A204.1 (cell line): ENCODE data around the gene KRT34.
"Not testable (repeated sequence)": the region's sequence is repeated elsewhere in the genome, so short reads cannot be mapped to it uniquely, and the experiment has no call there.

Experiments
- FAIRE-seq: peaks from 2 replicates; lab custom pipeline; 2012; peaks lifted over from hg19 to GRCh38; lab: Jason Lieb, UNC

Gene KRT34

GRCh38 chr17:41381943-41382342, at the start of gene KRT34:
TSS of gene KRT34 (minus strand) at chr17:41382306. CDS start at chr17:41382246, 60 bp downstream.
- FAIRE-seq = not testable (repeated sequence)

- FAIRE-seq = not testable (repeated sequence)
Observed at GRCh38 chr17:41430376-41430775, 48.3 kb upstream of the KRT34 start.

DNA sequence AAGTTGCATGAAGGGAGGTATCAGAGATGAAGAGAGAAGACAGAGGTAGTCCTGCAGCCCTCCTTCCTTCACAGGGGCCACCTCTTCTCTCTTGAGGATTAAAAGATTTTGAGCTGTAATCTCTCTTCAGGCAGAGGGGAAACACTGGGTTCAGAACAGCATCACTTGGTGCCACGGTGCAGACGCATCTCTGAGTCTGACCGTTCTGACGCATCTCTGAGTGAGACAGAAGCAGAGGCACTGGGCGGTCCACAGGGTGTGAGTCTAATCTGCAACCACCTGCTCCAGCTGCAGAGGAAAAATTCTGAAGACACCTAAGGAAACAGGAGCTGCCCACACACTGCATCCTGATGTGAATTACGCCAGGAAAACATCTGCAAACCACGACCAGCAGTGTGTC, 47.6 kb upstream of the KRT34 start:
- no peak for FAIRE-seq

DNA sequence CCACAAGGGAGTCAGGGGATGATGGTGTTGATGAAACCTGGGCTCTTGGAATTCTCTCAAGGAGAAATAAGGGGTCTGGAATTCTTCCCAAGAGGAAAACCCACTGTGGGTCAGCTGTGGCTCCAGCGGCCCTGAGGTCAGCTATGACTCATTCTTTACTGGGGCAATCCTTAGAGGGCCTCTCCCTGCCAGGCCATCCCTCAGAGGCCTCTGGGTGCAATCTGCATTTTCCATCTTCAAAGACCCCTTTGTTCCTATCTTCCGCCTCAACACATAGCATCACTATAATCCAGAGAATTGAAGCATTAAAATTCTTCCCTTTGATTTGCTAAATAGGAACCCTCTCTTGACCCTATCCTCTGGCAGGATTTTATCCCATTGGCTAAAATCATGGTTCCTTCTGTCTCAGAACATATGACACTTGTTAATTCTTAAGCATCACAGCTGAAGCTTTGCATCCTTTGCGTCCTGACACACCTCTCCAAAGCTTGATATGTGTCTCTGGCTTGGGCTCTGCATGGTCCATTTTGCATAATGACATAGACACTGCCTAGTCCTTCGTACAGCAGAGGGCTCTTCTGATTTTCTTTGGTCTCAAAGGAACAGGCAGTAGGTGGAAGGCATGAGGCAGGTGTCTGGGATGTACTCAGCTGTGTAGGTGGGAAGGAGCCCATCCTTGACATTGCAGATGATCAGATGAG, 46.6 kb upstream of the KRT34 start:
- no peak for FAIRE-seq

DNA sequence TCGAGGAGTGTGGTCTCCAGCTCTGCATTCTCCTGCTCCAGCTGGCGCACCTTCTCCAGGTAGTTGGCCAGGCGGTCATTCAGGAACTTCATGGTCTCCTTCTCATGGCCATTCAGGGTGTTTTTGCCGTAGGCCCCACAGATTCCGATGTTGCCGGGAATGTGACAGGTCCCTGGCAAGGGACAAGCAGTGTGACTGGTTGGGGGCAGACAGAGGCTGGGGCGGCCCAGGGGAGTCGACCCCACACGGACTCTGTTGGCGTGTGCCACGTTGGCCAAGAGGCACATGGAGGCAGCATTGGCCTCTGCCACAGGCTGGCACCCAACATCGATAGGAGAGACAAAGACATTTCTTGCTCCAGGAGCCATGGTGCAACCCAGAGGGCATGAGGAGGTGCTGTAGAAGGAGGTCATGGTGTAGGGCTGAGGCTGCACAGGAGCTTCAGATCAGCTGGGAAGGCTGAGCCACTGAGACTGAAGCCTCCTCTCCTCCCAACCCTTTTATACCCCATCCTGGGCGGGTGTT, 42.1 kb upstream of the KRT34 start, which contains the start of gene KRT37:
Gene KRT37, minus strand, starts transcription at position 475 of the 525 bp plus-strand sequence. Its CDS starts 62 bp downstream, at position 413.
- FAIRE-seq = no peak

DNA sequence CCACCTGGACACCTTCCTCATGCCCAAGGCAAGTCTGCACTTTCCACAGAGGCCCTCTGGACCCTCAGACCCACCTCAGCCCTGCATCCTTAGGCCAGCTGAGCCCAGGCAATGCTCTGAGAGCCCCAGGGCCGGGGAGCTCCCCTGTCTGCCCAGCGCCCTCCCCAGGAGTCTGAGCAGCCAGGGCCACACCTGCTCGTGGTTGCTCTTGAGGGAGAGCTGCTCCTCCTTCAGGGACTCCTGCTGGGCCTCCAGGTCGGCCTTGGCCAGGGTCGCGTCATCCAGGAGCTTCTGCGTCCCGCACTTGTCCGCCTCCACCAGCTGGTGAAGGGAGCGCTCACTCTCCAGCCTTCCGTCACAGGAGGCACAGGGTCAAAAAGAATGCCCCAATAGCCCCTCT, 40.5 kb upstream of the KRT34 start:
- FAIRE-seq = not testable (repeated sequence)

DNA sequence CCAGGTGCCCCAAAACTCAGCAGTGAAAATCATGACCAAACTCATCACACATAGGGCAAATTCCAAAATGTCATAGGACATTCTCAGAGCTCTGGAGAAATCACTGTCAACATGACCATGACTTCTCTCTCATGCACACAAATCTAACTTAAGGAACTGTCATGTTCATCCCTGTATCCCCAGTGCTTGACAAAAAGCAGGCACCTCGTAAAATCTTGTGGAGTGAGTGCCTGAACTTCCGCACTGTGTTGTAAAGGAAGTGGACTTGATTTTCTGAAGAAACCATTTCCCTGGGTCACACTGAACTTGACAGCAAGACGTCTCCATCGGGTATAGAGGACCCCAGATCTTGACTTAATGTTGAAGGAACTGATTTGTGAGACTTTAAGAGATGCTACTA, 39.5 kb upstream of the KRT34 start:
- FAIRE-seq = no peak

DNA sequence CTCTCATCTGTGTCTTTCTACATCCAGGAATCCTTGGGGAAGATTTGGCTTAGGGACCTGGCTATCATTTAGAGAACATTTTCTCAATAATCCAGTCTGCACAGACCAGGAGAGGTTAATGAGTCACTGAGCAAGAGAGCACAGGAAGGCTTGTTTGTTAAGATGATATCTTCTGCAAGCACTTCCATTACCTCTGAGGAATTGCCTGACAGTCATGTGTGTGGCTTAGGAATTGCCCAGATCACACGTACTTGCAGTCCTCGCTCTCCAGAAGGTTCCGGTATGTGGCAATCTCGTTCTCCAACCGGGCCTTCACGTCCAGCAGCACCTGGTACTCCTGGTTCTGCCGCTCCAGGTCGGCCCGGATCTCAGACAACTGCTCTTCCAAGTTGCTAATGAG, 39.0 kb upstream of the KRT34 start:
- FAIRE-seq = no peak

GRCh38 chr17:41420134-41420533, 38.0 kb upstream of the KRT34 start:
- FAIRE-seq = no peak

DNA sequence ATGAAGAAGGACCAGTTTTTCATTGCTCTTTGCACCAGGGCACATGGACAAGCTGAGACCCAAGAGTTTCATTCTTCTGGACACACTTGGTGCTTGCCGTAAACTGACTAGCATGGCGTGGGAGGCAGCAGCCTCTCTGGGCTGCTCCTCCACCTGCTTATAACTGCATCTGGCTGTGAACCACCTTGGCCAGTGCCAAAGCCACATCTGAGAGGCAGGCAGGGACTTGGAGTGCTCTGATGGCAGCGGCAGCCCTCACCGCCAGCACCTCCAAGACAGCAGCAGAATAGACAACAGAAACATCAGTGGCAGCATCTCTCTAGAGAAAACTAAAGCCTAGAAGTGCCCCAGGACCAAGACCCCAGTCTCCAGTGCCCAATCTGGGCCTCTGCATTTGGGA, 37.6 kb upstream of the KRT34 start:
- FAIRE-seq = no peak

DNA sequence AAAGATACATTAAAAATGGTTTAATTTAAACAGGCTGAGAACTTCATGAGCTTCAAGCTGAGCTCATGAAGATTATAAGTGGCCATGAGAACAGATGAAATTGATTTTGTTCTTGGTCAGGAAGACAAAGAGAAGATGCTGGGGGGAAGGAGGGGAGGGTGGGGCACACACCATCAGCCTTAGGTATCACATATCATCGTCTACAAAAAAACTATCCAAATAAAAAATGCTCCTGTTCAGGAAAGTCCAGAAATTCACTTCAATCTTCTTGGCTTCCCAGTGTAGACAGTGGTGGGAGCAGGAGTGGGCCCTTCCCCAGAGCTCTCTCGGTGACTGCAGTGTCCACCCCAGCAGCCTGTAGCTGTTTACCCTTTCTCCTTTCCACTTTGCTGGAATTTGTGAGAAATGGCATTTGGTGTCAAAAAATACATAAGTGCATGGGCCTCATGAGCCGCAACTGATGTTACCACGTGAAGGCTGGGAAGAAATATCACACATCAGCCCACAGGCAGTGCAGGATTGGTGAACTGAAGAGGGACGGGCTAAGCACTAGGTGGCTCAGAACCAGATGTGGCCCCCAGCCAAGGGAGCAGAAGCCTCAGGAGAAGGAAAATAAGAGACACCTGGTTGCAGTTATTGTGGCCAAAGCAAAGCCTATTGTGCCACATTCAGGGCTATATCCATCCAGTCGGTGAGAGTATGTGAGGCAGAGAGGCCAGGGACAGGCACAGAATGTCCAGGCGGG, 36.2 kb upstream of the KRT34 start:
- FAIRE-seq = no peak

DNA sequence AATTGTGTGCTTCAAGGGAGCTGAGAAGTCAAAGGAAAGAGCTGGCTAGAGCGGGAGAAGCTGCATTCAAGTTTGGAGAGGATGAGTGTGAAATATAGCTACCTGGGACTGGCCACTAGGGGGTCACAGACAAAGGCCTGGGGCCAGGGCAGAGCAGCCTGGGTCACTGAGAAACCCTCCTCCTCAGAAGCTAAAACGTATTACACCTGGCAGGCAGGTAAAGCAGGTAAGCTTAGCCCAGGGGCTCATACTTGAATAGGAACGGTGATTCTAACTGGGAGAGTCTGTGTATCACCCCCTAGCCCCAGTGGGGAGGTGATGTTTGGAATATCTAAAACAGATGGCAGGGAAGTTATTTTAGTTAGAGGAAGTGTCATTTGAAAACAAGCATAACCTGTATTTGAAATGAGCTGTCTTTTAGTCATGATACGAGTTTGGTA, 35.5 kb upstream of the KRT34 start:
- no peak for FAIRE-seq

- FAIRE-seq = no peak
Observed at GRCh38 chr17:41417127-41417526, 35.0 kb upstream of the KRT34 start.

DNA sequence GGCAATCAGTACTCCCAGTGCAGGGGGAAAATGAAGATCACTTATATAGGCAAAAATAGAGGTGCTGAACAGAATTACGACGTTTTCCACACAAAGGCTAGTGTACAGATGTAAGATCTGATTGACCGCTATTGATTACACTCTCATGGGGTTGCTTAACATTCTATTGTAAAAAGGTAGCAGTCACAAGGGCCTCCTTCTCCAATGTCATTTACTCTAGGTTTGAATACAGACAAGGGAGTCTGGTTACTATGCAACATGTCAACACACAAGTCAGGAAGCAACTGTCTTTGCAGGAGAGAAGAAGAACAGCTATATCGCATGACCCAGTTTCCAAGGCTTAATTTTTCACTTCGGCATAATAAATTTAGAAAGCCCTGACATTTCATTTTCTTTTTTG, 34.4 kb upstream of the KRT34 start:
- no peak for FAIRE-seq

DNA sequence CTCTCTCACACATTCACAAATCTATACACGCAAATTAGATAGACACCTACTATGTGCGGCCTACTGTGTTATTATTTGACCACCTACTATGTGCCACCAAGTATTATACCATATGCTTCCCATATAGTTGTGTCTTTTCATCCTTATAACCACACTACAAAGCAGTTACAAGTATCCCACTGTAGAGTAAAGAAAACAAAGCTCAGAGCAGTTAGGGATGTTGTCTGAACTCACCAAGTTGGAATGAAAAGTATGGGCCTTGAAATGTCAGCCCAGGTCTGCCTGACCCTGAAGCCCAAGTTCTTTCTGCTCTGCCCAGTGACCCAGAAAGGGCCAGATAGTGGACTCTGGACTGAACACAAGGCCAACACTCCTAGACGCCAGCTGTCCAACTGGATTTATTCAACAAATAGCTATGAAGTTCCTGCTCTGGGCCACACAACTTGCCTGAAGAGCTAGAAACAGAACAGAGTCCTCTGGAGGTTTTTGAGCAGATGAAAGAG, 33.8 kb upstream of the KRT34 start:
- FAIRE-seq = no peak

DNA sequence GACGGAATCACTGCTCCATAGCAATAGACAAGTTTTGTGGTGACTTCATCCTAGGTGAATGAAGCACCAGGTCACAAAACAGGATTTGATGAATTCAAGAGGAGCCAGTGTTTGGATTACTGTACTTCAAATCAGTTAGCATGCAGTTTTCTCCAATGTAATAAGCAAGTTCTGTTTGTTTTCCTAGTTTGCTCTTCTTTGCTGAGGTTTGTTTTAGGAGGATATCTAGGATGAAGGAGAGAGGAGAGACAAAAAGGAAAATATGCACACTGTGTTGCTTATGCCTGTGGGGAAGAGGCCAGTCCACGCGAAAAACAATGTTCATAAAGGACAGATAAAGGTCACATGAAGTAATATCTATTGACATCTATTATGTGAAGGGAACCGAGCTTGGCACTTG, 33.3 kb upstream of the KRT34 start:
- no peak for FAIRE-seq

DNA sequence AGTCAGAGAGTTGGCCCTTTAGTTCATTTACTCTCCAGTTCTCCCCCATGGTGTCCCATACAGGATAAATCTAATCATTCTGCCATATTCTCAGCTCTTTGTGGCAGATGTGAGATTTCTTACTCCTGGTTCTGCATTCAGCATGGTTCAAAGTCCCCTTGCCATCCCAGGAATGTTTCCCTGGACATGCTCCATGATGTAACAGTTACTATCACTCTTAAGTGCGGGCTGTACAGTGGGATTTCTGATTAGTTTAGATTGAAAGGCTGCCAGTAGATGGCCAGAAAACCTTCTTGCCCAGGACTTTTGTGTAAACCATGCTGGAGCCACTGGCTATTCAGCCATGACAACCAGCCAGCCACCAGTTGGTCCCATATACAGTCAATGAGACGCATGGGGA, 31.9 kb upstream of the KRT34 start:
- FAIRE-seq = no peak

- no peak for FAIRE-seq
Observed at GRCh38 chr17:41413353-41413957, 31.3 kb upstream of the KRT34 start.

GRCh38 chr17:41411072-41411840, 29.1 kb upstream of the KRT34 start:
- FAIRE-seq = no peak

- FAIRE-seq = no peak
Observed at GRCh38 chr17:41407226-41407625, 25.1 kb upstream of the KRT34 start.

GRCh38 chr17:41406205-41406604, 24.1 kb upstream of the KRT34 start:
- FAIRE-seq = no peak

- FAIRE-seq = no peak
Observed at GRCh38 chr17:41404024-41404671, 22.0 kb upstream of the KRT34 start.
